ENCODE measurements around the gene RBL2.

GRCh38 chr16:53515259-53515658 lies 81.0 kb downstream of the RBL2 start:
- TF ChIP-seq POLR2A (IDR thresholded peaks at IDR 0.05) (no peak), POLR2AphosphoS5 (IDR thresholded peaks at IDR 0.05) (no peak)
